Neutrophil (primary cell): ENCODE results near the gene WDR7.

Experiments
- H3K27ac ChIP-seq: fragments of 200-600 bp; sonication (generic); 2 replicates; pipeline ENCODE4 v1.5.1; 2016; ENCODE audit warnings: mild to moderate bottlenecking, moderate library complexity
- H3K27me3 ChIP-seq: fragments of 200-600 bp; sonication (generic); 2 replicates; pipeline ENCODE4 v1.6.0; 2016; ENCODE audit warnings: mild to moderate bottlenecking
- H3K36me3 ChIP-seq: fragments of 200-600 bp; sonication (generic); 2 replicates; pipeline ENCODE4 v1.5.1; 2017
- H3K4me1 ChIP-seq, 2 experiments: fragments of 200-600 bp in 1 of 2; sonication (generic) in 1 of 2; 1 replicate in 1 of 2; 2 replicates in 1 of 2; pipeline versions ENCODE4 v1.5.1 to v1.6.1; 2013 to 2016; ENCODE audit warnings: low read depth in 1 of 2, low read length in 1 of 2, mild to moderate bottlenecking in 1 of 2, moderate library complexity in 1 of 2; ENCODE audit not compliant: control insufficient read depth in 1 of 2, insufficient read depth in 1 of 2
- H3K4me3 ChIP-seq, 2 experiments: fragments of 200-600 bp in 1 of 2; sonication (generic) in 1 of 2; 1 replicate in 1 of 2; 2 replicates in 1 of 2; pipeline ENCODE4 v1.5.1; 2013 to 2016; ENCODE audit warnings: low read depth in 1 of 2, low read length in 1 of 2, mild to moderate bottlenecking in 1 of 2, moderate library complexity in 1 of 2
- H3K9me3 ChIP-seq: fragments of 200-600 bp; sonication (generic); 2 replicates; pipeline ENCODE4 v1.5.1; 2016
- CTCF ChIP-seq: fragments of 200-600 bp; sonication (generic); IDR thresholded peaks from 2 replicates; pipeline ENCODE4 v1.5.1; 2016; ENCODE audit warnings: antibody characterized with exemption

WDR7 gene

GRCh38 chr18:56659111-56659510, 8.0 kb downstream of the WDR7 start:
- no peaks in the 10 kb centered on the region for H3K27me3 ChIP-seq
- H3K36me3 ChIP-seq: no peaks in the 10 kb centered on the region
- H3K9me3 ChIP-seq: no peaks in the 10 kb centered on the region
- H3K4me3 ChIP-seq: no peak overlapping the region
- H3K4me1 ChIP-seq: peaks cover 13 to 27% of the 10 kb centered on the region in 2 experiments
- TF ChIP-seq CTCF: no peak
- no peak overlapping the region for H3K27ac ChIP-seq

- Histone ChIP-seq H3K4me3 (no peak overlapping the region), H3K27me3 (no peaks in the 10 kb centered on the region), H3K27ac (no peak overlapping the region), H3K9me3 (no peaks in the 10 kb centered on the region), H3K4me1 (peaks cover 2 to 13% of the 10 kb centered on the region in 2 experiments), H3K36me3 (no peaks in the 10 kb centered on the region)
- no peak for TF ChIP-seq CTCF
Measured at GRCh38 chr18:56660655-56661054, 9.5 kb downstream of the WDR7 start.

GRCh38 chr18:56661360-56662062, 10.4 kb downstream of the WDR7 start:
- TF ChIP-seq CTCF: no peak
- Histone ChIP-seq H3K4me3 (no peak overlapping the region), H3K4me1 (peaks cover 0 to 11% of the 10 kb centered on the region in 2 experiments), H3K27ac (no peak overlapping the region), H3K36me3 (no peaks in the 10 kb centered on the region), H3K9me3 (no peaks in the 10 kb centered on the region), H3K27me3 (no peaks in the 10 kb centered on the region)

GRCh38 chr18:56662063-56662408, 10.9 kb downstream of the WDR7 start:
- no peaks in the 10 kb centered on the region for H3K9me3 ChIP-seq
- no peak for TF ChIP-seq CTCF
- no peak overlapping the region for H3K4me3 ChIP-seq
- no peaks in the 10 kb centered on the region for H3K36me3 ChIP-seq
- no peaks in the 10 kb centered on the region for H3K27me3 ChIP-seq
- peaks cover 2 to 16% of the 10 kb centered on the region in 2 experiments for H3K4me1 ChIP-seq
- no peak overlapping the region for H3K27ac ChIP-seq

- H3K4me1 ChIP-seq: peaks cover 4 to 18% of the 10 kb centered on the region in 2 experiments
- no peak overlapping the region for H3K27ac ChIP-seq
- no peaks in the 10 kb centered on the region for H3K9me3 ChIP-seq
- H3K4me3 ChIP-seq: no peak overlapping the region
- H3K36me3 ChIP-seq: no peaks in the 10 kb centered on the region
- TF ChIP-seq CTCF: no peak
- H3K27me3 ChIP-seq: no peaks in the 10 kb centered on the region
Measured at GRCh38 chr18:56662502-56662901, 11.3 kb downstream of the WDR7 start.
